Measurements from ENCODE around the gene GMDS.

- TF ChIP-seq, protein P1, sequence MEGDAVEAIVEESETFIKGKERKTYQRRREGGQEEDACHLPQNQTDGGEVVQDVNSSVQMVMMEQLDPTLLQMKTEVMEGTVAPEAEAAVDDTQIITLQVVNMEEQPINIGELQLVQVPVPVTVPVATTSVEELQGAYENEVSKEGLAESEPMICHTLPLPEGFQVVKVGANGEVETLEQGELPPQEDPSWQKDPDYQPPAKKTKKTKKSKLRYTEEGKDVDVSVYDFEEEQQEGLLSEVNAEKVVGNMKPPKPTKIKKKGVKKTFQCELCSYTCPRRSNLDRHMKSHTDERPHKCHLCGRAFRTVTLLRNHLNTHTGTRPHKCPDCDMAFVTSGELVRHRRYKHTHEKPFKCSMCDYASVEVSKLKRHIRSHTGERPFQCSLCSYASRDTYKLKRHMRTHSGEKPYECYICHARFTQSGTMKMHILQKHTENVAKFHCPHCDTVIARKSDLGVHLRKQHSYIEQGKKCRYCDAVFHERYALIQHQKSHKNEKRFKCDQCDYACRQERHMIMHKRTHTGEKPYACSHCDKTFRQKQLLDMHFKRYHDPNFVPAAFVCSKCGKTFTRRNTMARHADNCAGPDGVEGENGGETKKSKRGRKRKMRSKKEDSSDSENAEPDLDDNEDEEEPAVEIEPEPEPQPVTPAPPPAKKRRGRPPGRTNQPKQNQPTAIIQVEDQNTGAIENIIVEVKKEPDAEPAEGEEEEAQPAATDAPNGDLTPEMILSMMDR (IDR thresholded peaks at IDR 0.05): no peak
- TF ChIP-seq POLR2AphosphoS5 (IDR thresholded peaks at IDR 0.05; ENCODE audit: insufficient read depth in 1 of 2, low read depth in 1 of 2): no peak
Measured at GRCh38 chr6:1904898-1905297, 340.5 kb downstream of the GMDS start.

All from vagina (tissue), 2 donors.